AG09319 (cell line): ENCODE measurements around the gene P3H1.

Experiments
- DNase-seq: peaks from one replicate; pipeline ENCODE4 v3.0.0-alpha.2; 2010; ENCODE audit warnings: low read depth; ENCODE audit errors: extremely low read depth
- CTCF ChIP-seq: IDR thresholded peaks from 2 replicates; pipeline ENCODE4 v1.5.1; 2011; ENCODE audit warnings: low read depth, mild to moderate bottlenecking, inconsistent platforms, low read length, moderate library complexity

Gene P3H1

GRCh38 chr1:42698081-42698813 lies 68.6 kb downstream of the P3H1 start:
- no peak for TF ChIP-seq CTCF
- no peak for DNase-seq
